ENCODE measurements around the gene SMOC1.

DNA sequence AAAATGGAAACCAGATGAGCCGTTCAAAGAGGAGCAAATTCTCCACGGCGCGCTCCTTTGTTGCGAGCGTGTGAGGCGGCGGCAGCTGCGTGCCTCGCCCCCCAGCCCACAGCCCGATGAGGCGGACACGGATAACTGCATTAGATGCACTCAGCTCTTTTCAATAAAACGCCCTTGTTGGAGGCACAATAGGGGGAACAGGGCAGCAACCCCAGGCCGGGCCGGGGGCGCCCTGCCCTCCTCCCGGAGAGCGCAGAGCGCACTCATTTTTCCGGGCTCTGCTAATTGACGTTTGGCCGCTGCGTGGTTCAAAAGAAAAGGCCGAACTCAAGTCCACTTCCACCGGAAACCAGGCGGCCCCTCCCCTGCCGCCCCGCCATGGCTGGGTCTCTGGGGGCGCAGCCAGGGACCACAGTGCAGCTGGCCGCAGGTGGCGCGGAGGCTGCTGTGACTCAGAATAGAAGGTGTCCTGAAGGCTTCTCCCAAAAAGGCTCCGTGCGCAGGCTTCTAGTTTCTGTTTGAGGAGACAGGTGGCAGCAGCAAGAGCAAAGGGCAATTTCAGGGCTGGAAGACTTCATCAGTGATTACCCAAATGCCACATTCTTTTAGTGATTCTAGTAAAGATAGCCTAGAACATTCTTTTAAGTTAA lies 29.0 kb upstream of the SMOC1 start:
- TF ChIP-seq POLR2A (IDR thresholded peaks at IDR 0.05; ENCODE audit: low read depth, low read length) (no peak), POLR2AphosphoS5 (IDR thresholded peaks at IDR 0.05; ENCODE audit: low read depth, low read length) (no peak), TAF1 (IDR thresholded peaks at IDR 0.05; ENCODE audit: low read depth, low read length) (no peak), POU2F2 (IDR thresholded peaks at IDR 0.05; ENCODE audit: low read depth, low read length) (no peak)
